ENCODE data around the gene TEDC1.

GRCh38 chr14:105531088-105531893, 40.2 kb downstream of the TEDC1 start:
- TF ChIP-seq, protein P1, sequence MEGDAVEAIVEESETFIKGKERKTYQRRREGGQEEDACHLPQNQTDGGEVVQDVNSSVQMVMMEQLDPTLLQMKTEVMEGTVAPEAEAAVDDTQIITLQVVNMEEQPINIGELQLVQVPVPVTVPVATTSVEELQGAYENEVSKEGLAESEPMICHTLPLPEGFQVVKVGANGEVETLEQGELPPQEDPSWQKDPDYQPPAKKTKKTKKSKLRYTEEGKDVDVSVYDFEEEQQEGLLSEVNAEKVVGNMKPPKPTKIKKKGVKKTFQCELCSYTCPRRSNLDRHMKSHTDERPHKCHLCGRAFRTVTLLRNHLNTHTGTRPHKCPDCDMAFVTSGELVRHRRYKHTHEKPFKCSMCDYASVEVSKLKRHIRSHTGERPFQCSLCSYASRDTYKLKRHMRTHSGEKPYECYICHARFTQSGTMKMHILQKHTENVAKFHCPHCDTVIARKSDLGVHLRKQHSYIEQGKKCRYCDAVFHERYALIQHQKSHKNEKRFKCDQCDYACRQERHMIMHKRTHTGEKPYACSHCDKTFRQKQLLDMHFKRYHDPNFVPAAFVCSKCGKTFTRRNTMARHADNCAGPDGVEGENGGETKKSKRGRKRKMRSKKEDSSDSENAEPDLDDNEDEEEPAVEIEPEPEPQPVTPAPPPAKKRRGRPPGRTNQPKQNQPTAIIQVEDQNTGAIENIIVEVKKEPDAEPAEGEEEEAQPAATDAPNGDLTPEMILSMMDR (conservative IDR thresholded peaks at IDR 0.05; ENCODE audit: low read depth, low read length): no peak
- no peak for TF ChIP-seq EZH2 (IDR thresholded peaks at IDR 0.05; ENCODE audit: borderline replicate concordance, low read depth, low read length, poor library complexity, severe bottlenecking)
